Epidermal melanocyte (primary cell): Measurements from ENCODE around the gene OR52H1.

Experiments used
- DNase-seq: peaks from one replicate; pipeline ENCODE4 v3.0.0; 2011; ENCODE audit warnings: low spot score; ENCODE audit not compliant: insufficient read length

The OR52H1 gene

DNA sequence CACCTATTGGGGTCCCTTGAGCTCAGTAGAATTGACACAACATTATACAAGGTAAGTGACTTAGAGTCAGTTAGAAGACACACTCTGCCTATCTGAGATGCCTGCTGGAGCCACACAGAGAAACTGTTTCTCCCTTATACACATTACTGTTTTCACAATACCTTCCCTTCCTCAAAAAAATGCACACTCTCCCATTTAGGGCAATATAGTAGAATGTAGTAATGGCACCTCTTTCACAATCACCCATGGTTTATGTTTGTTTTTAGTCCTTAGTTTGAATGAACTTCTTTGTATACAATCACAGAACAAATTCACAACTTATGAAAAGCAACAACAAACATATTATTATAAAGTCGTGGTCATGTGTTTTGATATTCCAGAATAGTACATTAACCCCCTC lies 14.3 kb downstream of the OR52H1 start:
- no peak for DNase-seq

DNA sequence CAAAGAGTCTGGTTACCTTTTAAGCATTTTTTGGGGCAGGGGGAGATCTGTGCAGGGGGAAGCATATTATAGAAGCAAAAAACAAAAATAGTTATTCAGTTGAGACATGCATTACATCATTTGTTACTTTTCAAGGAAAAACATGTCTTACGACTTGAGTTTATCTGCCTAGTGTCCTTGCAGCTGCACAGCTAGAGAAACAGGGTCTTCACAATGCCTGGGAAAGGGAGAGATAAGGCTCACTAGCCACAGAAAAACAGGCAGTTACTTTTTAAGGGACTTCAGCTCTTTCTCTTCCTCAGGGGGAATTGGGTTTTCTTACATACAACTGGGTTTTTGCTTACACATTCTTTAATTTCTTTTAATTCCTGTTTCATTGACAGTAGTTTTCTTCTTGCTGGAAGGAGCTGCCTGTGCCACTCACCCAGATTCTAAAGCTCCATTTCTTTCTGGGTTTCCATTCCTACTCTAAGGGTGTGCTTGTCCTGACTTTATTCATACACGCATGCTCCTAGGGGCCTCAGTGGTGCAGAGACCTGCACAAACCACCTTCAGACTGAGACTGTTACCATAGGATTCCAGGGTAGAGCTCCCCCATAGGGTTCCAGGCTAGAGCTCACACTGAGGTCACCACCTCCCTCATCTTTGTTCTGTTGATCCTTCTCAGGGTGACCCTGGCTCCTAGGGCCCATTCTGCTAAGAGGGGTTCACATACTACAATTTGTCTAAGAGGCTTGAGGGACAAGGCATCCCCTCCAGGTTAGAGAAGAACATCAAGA lies 17.1 kb downstream of the OR52H1 start:
- no peak for DNase-seq

DNA sequence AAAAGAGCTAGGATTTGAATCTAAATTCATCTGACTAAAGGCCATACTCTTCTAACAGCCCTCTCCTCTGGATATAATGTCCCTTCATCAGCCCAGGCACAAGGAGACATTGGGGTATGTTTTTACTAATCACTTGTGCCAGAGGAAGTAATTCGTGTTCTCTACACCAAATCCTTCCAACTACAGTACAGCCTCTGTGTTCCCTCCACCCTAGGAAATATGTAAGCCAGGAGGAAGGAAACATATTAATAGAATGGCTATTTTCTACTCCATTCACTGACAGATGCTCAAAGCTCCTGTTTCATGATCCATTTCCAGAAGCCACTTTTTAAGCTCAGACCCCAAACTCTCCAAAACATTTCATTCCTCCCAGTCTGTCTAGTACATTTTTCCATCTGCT lies 19.8 kb downstream of the OR52H1 start:
- no peak for DNase-seq

DNA sequence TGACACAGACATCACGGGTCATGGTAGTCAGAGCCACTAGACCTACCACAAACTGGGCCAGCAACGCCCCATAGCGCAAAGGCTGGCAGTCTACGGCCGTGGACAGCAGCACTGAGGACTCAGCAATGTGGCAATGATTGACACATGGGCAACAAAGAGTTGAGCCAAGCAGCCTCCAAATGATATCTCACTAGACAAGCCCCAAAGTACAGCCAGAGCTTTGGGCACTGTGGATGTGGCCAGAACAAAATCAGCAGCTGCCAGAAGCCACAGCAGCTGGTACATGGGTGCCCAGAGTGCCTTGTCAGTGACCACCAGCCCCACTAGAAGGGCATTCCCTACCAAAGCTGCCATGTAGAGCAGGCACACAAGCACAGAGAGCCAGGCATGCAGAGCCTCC lies 20.6 kb downstream of the OR52H1 start:
- no peak for DNase-seq

DNA sequence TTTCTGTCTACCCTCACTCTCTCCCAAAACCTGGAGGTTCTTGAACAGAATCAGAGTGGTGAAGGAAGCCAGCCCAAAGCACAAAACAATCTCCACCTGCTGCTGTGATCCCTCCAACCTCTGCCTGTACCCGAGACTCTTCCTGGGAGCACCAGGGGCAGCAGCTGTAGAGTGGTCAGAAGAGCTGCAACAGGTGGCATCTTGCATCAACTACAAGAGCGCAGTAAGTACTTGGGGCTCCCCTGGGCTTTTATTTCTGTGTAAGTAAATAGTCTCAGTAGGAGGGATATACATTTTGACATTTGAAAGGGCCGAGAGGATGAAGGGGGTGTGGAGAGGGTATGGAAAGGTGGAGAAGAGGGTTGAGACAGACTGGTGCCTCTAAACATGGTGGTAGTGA lies 23.6 kb downstream of the OR52H1 start:
- no peak for DNase-seq

DNA sequence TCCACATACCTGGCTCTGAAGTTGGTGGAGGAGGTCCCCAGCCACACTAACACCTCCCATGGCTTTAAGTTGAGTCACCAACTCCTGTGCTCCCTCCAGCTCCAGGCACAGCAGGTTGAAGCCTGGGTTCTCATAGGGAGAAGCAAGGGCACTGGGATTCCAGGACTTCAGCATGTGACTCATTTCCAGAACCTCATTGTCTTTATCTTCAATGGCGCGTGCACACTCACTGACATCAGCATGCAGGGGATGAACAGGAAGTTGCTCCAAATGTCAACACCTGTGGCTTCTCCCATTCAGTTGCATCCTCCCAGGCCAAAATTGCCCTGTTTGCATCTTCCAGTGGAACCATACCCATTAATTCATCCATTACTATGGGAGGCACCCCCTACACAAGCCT lies 26.0 kb downstream of the OR52H1 start:
- DNase-seq: no peak

DNA sequence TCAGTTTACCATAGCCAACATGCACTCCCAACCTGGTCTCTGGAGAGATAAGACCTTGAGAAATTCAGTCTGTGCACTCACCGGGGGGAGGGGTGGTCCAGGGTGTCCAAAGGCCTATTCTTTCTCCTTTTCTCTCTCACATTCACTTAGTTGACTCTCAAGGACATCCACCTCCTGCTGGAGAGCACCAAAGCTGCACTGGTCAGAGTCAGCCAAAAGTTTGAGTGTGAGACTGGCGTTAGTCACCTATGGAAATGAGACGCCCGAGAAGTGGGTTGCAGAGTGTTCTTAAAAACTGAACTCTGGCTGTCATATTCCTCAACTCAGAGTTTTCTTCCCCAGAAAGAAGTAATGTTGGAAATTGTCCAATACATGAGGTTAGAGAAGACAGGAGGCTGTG lies 26.8 kb downstream of the OR52H1 start:
- DNase-seq: no peak

DNA sequence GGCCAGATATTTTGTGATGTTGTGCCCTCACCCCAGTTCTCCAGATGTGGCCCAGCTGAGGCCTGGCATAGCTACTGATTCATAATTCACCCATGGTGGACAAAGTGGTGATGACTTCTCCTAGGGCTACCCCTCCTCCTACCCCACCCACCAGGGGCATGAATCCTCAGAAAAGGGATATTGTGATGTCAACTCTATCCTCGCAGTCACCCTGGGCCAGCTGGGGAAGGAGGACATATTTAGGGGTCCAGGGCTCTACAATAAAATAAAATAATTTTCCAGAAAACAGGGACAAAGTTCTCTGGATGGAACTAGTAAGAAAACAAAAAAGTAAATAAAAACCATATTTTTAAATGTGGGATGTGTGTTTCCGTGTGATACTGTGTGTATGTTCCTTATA lies 31.7 kb downstream of the OR52H1 start, which contains the start of gene UBQLNL:
Gene UBQLNL, minus strand, starts transcription at position 101 of the 400 bp plus-strand sequence. CDS start 258 bp downstream, outside the sequence.
- no peak for DNase-seq

DNA sequence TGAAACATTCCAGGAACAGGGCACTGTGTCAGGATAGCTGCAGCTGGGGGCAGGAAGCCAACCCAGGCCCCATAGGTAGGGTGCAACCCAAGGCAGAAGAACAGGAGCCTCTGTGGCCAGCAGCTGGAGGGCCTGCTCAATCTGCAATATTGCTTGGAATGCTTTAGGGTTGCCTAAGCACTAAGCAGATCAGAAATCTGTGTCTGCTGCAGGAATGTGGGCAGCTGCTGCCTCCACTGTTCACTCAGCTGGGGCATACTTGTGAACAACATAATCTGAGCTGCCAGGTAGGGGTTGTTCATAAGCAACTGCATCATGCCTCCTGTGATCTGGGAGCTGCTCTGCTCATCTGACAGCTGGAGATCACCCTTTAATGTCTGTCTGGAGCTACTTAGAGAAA lies 33.5 kb downstream of the OR52H1 start:
- DNase-seq: no peak

DNA sequence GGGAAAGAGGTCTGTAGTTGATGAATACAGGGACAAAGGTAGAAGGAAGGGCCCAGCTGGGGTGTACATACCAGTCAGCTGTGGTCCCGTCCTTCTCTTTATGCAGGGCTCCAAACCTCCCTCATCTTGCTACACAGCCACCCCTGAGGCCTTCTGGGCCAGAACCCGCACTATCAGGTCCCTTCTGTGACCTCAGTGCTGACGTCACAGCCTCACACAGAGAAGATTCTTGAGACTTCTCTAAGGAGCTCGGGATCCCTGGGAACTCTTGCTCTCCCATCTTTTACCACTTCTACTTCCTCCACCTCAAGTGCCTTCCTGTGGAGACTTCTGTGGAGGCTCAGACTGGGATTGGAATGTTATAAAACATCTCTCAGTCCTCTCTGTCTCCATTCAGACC lies 38.5 kb downstream of the OR52H1 start, which contains the start of gene UBQLN3:
Gene UBQLN3, minus strand, starts transcription at position 155 of the 400 bp plus-strand sequence. CDS start 399 bp downstream, outside the sequence.
- DNase-seq: no peak

DNA sequence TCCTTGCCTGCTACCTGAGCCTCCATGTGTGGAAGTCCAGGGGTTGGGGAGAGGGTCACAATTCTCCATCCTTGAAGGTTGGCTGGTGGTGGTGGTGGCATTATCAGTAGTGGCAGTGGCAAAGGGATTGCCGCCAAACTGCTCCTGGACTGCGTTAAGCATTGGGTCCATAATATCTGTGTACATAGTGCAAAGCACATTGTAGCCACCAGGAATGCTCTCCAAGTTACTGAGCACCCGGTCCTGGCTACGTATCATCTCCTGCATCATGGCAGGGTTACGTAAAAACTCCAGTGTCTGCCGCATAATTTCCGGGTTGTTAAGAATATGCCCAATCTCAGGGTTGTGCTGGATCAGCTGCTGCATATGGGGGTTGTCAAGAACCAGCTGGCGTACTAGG lies 39.7 kb downstream of the OR52H1 start:
- DNase-seq: no peak

DNA sequence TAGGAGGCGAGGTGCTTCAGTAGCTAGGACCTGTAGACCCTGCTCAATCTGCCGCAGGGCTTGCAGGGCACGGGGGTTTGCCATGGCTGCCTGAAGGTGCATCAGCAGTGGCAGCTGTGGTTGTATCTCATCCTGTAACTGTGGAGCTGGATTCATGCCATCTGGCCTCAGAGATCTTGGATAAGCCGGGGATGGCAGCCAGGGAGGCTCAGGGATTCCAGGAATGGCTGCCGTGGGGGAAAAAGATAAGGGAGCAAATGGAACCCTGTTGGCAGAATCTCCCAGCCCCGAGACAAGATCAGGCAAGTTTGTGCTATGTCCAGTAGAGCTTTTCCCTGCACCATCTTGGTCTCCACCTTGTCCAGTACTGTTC lies 40.4 kb downstream of the OR52H1 start:
- DNase-seq: no peak

DNA sequence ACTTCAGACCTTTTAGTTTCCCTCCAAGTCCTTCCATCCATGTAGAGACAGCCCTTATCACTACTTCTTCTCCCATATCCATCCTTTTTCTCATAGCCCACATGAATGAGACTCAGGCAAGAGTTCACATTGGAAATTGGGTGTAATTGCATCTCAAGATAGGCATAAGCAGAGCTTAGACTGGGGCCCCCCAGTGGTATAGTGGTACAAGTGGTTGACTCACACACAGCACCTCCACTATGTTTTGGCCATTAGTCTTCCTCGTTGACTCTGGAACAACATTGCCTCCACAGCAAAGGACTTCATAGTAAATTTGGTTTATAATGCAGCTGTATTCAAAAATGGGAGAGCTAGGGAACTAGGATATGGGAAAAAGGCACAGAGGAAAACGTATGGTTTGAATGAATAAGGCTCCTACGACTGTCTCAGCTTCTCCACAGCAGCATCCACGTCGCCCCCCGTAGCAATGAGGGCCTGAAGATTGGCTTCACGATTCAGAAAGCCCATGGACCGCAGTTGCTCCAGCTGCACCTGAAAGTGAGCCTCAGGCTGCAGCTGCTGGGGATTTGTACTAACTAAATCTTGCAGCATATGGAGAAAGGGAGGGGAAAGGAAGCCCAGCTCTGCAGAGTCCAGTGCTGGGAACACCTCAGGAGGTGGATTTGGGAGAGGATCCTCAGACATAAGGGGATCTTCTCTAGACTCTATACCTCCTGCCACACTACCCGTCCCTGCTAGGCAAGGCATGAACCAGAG lies 41.0 kb downstream of the OR52H1 start:
- no peak for DNase-seq

DNA sequence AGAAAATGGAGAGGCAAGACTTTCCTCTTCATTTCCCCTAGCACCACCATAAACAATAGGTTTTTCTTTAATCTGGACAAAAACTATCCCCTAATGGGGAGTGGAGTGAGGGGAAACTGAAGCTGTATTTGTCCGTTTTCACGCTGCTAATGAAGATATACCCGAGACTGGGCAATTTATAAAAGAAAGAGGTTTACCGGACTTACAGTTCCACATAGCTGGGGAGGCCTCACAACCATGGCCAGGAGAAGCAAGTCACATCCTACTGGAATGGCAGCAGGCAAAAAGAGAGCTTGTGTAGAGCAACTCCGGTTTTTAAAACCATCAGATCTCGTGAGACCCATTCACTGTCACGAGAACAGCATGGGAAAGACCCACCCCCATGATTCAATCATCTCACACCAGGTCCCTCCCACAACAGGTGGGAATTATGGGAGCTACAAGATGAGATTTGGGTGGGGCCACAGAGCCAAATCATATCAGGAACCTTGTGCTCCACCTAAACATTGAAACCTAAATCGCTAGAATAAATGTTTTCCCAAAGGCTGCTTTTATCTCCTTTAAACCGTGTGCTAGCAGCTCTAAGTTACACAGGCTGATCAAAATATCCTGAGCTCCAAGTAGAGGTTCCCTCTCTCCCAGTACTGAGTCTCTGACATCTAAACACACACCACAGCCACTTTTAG lies 42.8 kb downstream of the OR52H1 start:
- DNase-seq: no peak

DNA sequence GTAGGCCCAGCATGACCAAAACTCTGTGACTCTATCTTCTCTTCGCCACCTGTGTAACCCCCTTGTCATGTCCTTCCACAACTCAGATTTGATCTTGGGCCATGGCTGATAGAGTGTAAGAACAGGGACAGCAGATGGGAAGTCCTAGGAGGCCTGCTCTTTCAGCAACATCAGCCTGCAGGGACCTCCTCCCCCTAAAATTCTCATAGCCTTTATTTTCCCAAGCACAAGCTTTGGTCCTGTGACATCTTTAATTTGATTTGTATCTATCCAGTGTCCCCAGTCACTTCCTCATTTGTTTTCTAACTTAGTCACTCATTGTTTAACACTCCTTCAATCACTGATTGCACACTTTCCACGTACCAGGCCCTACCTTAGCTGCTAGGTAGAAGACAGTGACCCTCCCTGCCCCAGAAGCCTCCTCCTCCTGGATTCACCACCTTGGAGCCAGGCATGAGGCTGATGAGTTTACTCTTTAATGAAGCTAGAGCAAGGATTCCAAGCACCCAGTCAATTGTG lies 43.9 kb downstream of the OR52H1 start:
- DNase-seq: no peak

DNA sequence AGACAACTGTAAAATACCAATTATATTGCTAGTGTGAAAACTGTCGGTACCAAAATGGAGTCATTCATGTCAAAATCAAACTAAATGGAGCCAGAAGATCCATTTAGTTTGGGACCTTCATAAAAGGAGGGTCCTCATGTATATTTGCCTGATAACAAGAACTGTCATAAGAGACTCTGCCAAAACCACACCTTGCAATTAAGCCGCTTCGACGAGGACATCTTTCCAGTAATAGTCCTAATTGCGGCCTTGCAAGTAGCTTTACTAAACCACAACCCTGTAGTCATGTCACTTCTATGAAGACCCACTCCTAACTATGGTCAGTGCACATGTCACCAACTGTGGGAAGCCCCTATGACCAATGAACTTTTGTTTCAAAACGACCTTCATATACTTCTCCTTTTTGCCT lies 47.9 kb downstream of the OR52H1 start:
- DNase-seq: no peak

DNA sequence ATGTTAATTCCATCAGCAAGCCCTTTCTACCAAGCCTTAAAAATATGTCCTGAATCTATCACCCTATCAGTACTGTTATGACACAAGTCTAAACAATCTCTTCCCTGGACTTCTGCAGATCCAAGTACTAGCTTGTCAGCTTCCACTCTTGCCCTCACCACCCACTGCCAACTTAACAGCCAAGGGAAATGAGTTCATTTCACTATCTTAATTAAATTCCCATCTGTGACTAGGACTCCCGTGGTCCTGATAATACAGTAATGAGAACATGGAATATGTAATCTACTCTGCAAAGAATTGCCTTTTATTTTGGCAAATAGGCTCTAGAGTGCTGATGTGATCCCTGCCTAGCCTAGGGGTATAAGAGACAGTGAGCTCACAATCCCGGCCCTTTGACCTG lies 48.7 kb downstream of the OR52H1 start:
- DNase-seq: no peak
